Measurements from ENCODE around the gene HOXB6. TPM values are rescaled to one million over a fixed set of nuclear protein-coding genes. Genes with fewer than 3 reads are reported as not detected.

Gene HOXB6
- total and polyA plus RNA-seq, 3 donors from 2014 or later: 2.0 to 4.3 (median 3.0) TPM

- H3K4me3 ChIP-seq: no peak overlapping the region
- H3K4me1 ChIP-seq: peaks cover 4% of the 10 kb centered on the region
- DNase-seq: no peak
- no peaks in the 10 kb centered on the region for H3K9me3 ChIP-seq
- 50 to 52% methylated on average over 17 of the region's 17 CpGs for WGBS, 2 donors
- no peaks in the 10 kb centered on the region for H3K36me3 ChIP-seq (ENCODE audit: low read depth, missing control alignments)
- H3K27me3 ChIP-seq: peaks cover 7% of the 10 kb centered on the region
- intact Hi-C loops (cut with DNase I; ENCODE audit: low total_unique reads): no loop called here
- no peak overlapping the region for H3K27ac ChIP-seq
- TF ChIP-seq POLR2A (IDR thresholded peaks at IDR 0.05): no peak
- TF ChIP-seq, protein P1, sequence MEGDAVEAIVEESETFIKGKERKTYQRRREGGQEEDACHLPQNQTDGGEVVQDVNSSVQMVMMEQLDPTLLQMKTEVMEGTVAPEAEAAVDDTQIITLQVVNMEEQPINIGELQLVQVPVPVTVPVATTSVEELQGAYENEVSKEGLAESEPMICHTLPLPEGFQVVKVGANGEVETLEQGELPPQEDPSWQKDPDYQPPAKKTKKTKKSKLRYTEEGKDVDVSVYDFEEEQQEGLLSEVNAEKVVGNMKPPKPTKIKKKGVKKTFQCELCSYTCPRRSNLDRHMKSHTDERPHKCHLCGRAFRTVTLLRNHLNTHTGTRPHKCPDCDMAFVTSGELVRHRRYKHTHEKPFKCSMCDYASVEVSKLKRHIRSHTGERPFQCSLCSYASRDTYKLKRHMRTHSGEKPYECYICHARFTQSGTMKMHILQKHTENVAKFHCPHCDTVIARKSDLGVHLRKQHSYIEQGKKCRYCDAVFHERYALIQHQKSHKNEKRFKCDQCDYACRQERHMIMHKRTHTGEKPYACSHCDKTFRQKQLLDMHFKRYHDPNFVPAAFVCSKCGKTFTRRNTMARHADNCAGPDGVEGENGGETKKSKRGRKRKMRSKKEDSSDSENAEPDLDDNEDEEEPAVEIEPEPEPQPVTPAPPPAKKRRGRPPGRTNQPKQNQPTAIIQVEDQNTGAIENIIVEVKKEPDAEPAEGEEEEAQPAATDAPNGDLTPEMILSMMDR (IDR thresholded peaks at IDR 0.05): no peak
These were observed 4.3 kb downstream of the HOXB6 start for GRCh38 chr17:48600244-48601098.

GRCh38 chr17:48599354-48599753, 5.4 kb downstream of the HOXB6 start:
- no peak for TF ChIP-seq POLR2A (IDR thresholded peaks at IDR 0.05)
- no peaks in the 10 kb centered on the region for H3K36me3 ChIP-seq (ENCODE audit: low read depth, missing control alignments)

DNA sequence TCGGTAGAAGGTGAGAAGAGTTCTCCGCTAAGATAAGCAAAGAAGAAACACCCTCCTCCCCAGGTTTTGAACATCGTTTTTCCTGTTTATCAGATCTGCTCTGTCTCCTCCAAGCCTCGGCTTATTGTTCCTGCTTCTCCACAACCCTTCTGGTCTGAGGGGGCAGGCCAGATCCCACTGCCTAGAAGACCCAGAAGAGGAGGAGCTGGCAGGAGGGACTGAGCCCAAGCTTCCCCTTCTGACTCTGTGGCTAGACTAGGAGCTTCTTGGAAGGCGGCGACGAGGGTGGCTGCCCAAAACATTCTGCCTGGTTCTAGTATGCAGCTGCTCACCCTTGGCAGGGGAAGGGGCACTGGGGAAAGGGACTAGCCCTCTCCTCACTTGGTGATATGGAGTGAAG, 6.0 kb downstream of the HOXB6 start:
- Histone ChIP-seq H3K4me3 (peak overlapping the region in 1 of 2 donors; percentile 38), H3K27me3 (peaks cover 7% of the 10 kb centered on the region)
- 18 to 21% methylated on average over 6 to 7 of the region's 7 CpGs for WGBS, 2 donors

More at GRCh38 chr17:48599354-48599753, 5.4 kb downstream of the HOXB6 start:
- Histone ChIP-seq H3K4me3 (no peak overlapping the region), H3K9me3 (no peaks in the 10 kb centered on the region), H3K27ac (no peak overlapping the region), H3K27me3 (peaks cover 7% of the 10 kb centered on the region), H3K4me1 (peaks cover 4% of the 10 kb centered on the region)
- WGBS, 2 donors: 48 to 51% methylated on average over 5 of the region's 5 CpGs
- DNase-seq: no peak
- intact Hi-C loops (cut with DNase I; ENCODE audit: low total_unique reads): loop anchor here (10.0 kb wide), 1 partner anchor 105 kb away; no protein-coding TSS in a partner anchor

DNA sequence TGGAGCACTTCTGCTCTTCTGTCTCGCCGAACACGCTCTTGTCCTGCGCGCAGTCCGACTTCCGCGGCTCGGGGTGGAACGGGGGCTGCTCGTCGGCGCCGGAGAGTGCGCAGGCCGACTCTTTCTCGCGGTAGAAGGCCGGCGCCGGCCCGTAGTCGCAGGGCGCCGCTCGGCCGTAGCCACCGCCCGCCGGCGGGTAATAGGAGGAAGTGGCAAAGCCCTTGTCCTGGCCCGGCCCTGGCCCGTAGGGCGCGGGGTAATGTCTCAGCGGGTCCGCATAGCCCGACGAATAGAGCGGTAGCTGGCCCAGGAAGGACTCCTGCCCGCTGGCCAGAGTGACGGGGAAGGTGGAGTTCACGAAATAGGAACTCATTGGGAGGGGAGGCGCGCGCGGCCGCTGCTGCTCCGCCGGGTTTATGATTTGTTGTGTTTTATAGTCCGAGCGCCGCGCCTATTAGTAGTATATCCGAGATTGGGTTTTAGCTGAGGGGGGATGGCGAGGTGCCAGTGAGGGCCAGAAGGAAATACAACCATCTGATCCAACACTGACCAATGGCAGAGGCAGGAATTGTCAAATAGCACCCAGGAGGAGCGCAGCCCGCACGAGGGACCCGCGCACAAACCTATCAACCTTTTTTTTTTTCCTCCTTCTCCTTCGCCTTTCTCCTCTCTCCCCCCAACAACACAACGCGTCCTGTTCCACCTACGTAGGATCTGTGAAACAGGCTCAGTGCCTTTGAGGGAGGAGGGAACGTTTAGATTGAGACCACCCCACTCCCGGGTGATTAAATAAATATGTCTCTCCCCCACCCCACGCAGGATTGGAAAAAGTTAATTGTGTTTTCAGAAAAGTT, 6.8 kb downstream of the HOXB6 start:
- DNase-seq: no peak
- Histone ChIP-seq H3K9me3 (no peaks in the 10 kb centered on the region), H3K27ac (no peak overlapping the region), H3K4me3 (peak overlapping the region; percentile 37 to 38), H3K27me3 (peaks cover 5% of the 10 kb centered on the region), H3K4me1 (peaks cover 4% of the 10 kb centered on the region), H3K36me3 (ENCODE audit: low read depth, missing control alignments) (no peaks in the 10 kb centered on the region)
- no peak for TF ChIP-seq POLR2A (IDR thresholded peaks at IDR 0.05)
- TF ChIP-seq, protein P1 (IDR thresholded peaks at IDR 0.05): no peak
- intact Hi-C loops (cut with DNase I; ENCODE audit: low total_unique reads): loop anchor here (10.0 kb wide), 1 partner anchor 103 kb away; no protein-coding TSS in a partner anchor
- 1% methylated on average over 27 to 68 of the region's 68 CpGs for WGBS, 2 donors

More for the DNA sequence above, 6.0 kb downstream of the HOXB6 start:
- intact Hi-C loops (cut with DNase I; ENCODE audit: low total_unique reads): loop anchor here (10.0 kb wide), 1 partner anchor 104 kb away; no protein-coding TSS in a partner anchor
- TF ChIP-seq, protein P1 (IDR thresholded peaks at IDR 0.05): no peak
- TF ChIP-seq POLR2A (IDR thresholded peaks at IDR 0.05): no peak
- no peak for DNase-seq
- no peaks in the 10 kb centered on the region for H3K9me3 ChIP-seq
- no peaks in the 10 kb centered on the region for H3K36me3 ChIP-seq (ENCODE audit: low read depth, missing control alignments)
- H3K27ac ChIP-seq: no peak overlapping the region
- peaks cover 4% of the 10 kb centered on the region for H3K4me1 ChIP-seq

DNA sequence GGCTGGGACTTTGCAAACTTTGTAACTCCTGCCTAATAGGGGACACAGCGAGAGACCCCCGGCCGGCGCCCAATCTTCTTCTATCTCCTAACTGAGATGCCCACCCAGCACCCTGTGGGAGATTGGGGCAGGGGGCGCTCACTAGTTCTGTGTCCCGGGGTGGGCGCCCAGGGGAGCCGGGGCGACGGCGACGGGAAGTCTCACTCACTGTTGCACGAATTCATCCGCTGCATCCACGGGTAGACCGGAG, 7.3 kb downstream of the HOXB6 start:
- peaks cover 4% of the 10 kb centered on the region for H3K4me1 ChIP-seq
- intact Hi-C loops (cut with DNase I; ENCODE audit: low total_unique reads): loop anchor here (10.0 kb wide), 1 partner anchor 103 kb away; no protein-coding TSS in a partner anchor
- DNase-seq: no peak
- no peaks in the 10 kb centered on the region for H3K9me3 ChIP-seq
- 1 to 3% methylated on average over 14 of the region's 16 CpGs for WGBS, 2 donors
- no peaks in the 10 kb centered on the region for H3K27me3 ChIP-seq
- H3K4me3 ChIP-seq: peak overlapping the region; percentile 37 to 38
- H3K36me3 ChIP-seq (ENCODE audit: low read depth, missing control alignments): no peaks in the 10 kb centered on the region
- H3K27ac ChIP-seq: no peak overlapping the region
- TF ChIP-seq, protein P1 (IDR thresholded peaks at IDR 0.05): no peak
- no peak for TF ChIP-seq POLR2A (IDR thresholded peaks at IDR 0.05)

All from testis (tissue), 3 donors.